Caco-2 (cell line): ENCODE results near the gene BCAS3. TPM values are rescaled to one million over a fixed set of nuclear protein-coding genes. Genes with fewer than 3 reads are reported as not detected.

Experiments
- BruUV-seq: library from RNA; stranded (reverse); fragments of 400-500 nt; replicated peaks from 2 replicates; lab custom pipeline; 2021; lab: Mats Ljungman, UMichigan
- CTCF ChIA-PET: fragments of 300-600 bp; sonication (Branson Sonifier 250); formaldehyde crosslinking; loops from one replicate; lab custom pipeline; 2022; ENCODE audit warnings: antibody characterized with exemption; lab: Charles Lee
- POLR2A ChIA-PET: fragments of 300-600 bp; sonication (Branson Sonifier 250); formaldehyde crosslinking; loops from one replicate; lab custom pipeline; 2022; ENCODE audit warnings: antibody characterized with exemption; lab: Charles Lee
- DNase-seq, 2 experiments: peaks; one replicate each; pipeline versions ENCODE4 v3.0.0 to v3.0.0-alpha.2; 2020 to 2022
- H3K27me3 ChIP-seq: replicated peaks from 2 replicates; pipeline ENCODE4 v1.6.0; 2011; ENCODE audit warnings: low read length; ENCODE audit not compliant: control insufficient read depth, insufficient read depth
- H3K36me3 ChIP-seq: 2 replicates; pipeline ENCODE4 v1.5.1; 2011; ENCODE audit warnings: low read length; ENCODE audit not compliant: control insufficient read depth, insufficient read depth
- H3K4me1 ChIP-seq: fragments of 250-450 bp; sonication (Bioruptor Pico); 2 replicates; pipeline ENCODE4 v1.5.1; 2020; ENCODE audit warnings: mild to moderate bottlenecking
- H3K4me3 ChIP-seq: 2 replicates; pipeline ENCODE4 v1.5.1; 2011; ENCODE audit warnings: low read depth, mild to moderate bottlenecking, control low read depth, low read length
- H3K9me3 ChIP-seq: fragments of 250-450 bp; sonication (Bioruptor Pico); 2 replicates; pipeline ENCODE4 v1.5.1; 2020; ENCODE audit warnings: mild to moderate bottlenecking, moderate library complexity
- H3K27ac Mint-ChIP-seq: one replicate; pipeline ENCODE4 v1.8.0; 2022; ENCODE audit warnings: mixed read lengths; ENCODE audit not compliant: unreplicated experiment
- H3K27me3 Mint-ChIP-seq: one replicate; pipeline ENCODE4 v1.8.0; 2022; ENCODE audit warnings: mixed read lengths; ENCODE audit not compliant: insufficient read depth, unreplicated experiment
- H3K36me3 Mint-ChIP-seq: one replicate; pipeline ENCODE4 v1.8.0; 2022; ENCODE audit warnings: mild to moderate bottlenecking, mixed read lengths; ENCODE audit not compliant: insufficient read depth, unreplicated experiment
- H3K4me1 Mint-ChIP-seq: one replicate; pipeline ENCODE4 v1.8.0; 2022; ENCODE audit warnings: low read depth, mixed read lengths; ENCODE audit not compliant: unreplicated experiment
- H3K4me3 Mint-ChIP-seq: one replicate; pipeline ENCODE4 v1.8.0; 2022; ENCODE audit warnings: mild to moderate bottlenecking, moderate library complexity, mixed read lengths; ENCODE audit not compliant: unreplicated experiment
- H3K9me3 Mint-ChIP-seq: one replicate; pipeline ENCODE4 v1.8.0; 2022; ENCODE audit warnings: mixed read lengths; ENCODE audit not compliant: unreplicated experiment
- intact Hi-C: fragments of 100-400 bp; cut with micrococcal nuclease; formaldehyde crosslinking; loops from one replicate; pipeline ENCODE4 v1.10.0; 2022; ENCODE audit not compliant: unreplicated experiment
- total RNA-seq: library from RNA; stranded (reverse); gene quantifications from 2 replicates; pipeline ENCODE4 v1.2.3, GENCODE V29; 2022
- TF ChIP-seq, protein P1 (sequence below), 2 experiments: fragments of 200-600 bp in 1 of 2; IDR thresholded peaks; 1 replicate in 1 of 2; 2 replicates in 1 of 2; pipeline versions ENCODE4 v1.5.1 to v1.8.0; 2011 to 2022; ENCODE audit warnings: antibody characterized with exemption in 1 of 2, control low read depth in 1 of 2, inconsistent platforms in 1 of 2, low read depth in 1 of 2, low read length in 1 of 2, mild to moderate bottlenecking in 1 of 2, moderate library complexity in 1 of 2; ENCODE audit not compliant: insufficient read depth in 1 of 2, severe bottlenecking in 1 of 2, unreplicated experiment in 1 of 2

The BCAS3 gene
- total RNA-seq, 1 experiment from 2014 or later = 44.1 TPM

DNA sequence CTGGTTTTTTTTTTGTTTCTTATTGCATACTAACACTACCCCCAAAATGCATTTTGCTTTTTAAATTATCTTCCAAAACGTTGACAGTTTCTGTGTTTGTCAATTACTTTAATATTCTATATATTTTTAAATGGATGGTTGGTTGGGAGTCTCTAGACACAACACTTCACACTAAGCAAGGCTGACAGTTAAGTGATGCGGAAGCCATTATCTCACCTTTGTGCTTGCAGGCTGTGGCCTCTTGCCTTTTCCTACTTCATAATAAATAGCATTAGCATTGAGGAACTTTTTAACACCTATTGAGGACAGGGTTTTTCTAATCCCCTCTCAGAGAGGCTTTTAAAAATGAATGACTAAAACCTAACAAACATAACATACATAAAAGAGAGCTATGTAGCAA is 441.2 kb downstream of the BCAS3 start:
- Histone ChIP-seq H3K9me3 (peaks cover 17% of the 10 kb centered on the region), H3K4me1 (no peaks in the 10 kb centered on the region), H3K27me3 (no peaks in the 10 kb centered on the region), H3K36me3 (no peaks in the 10 kb centered on the region), H3K4me3 (no peak overlapping the region)
- TF ChIP-seq, protein P1, sequence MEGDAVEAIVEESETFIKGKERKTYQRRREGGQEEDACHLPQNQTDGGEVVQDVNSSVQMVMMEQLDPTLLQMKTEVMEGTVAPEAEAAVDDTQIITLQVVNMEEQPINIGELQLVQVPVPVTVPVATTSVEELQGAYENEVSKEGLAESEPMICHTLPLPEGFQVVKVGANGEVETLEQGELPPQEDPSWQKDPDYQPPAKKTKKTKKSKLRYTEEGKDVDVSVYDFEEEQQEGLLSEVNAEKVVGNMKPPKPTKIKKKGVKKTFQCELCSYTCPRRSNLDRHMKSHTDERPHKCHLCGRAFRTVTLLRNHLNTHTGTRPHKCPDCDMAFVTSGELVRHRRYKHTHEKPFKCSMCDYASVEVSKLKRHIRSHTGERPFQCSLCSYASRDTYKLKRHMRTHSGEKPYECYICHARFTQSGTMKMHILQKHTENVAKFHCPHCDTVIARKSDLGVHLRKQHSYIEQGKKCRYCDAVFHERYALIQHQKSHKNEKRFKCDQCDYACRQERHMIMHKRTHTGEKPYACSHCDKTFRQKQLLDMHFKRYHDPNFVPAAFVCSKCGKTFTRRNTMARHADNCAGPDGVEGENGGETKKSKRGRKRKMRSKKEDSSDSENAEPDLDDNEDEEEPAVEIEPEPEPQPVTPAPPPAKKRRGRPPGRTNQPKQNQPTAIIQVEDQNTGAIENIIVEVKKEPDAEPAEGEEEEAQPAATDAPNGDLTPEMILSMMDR (IDR thresholded peaks at IDR 0.05; ENCODE audit: insufficient read depth in 1 of 2, low read depth in 1 of 2, low read length in 1 of 2, severe bottlenecking in 1 of 2, unreplicated experiment in 1 of 2) = no peak
- BruUV-seq = no TSS peak
- intact Hi-C loops = no loop called here
- ChIA-PET CTCF (no interaction called here), POLR2A (no interaction called here)
- no peaks in the 10 kb centered on the region for H3K27me3 Mint-ChIP-seq
- no peak for DNase-seq
- peaks cover 20% of the 10 kb centered on the region for H3K9me3 Mint-ChIP-seq
- no peaks in the 10 kb centered on the region for H3K4me1 Mint-ChIP-seq
- no peak overlapping the region for H3K4me3 Mint-ChIP-seq
- H3K27ac Mint-ChIP-seq = no peak overlapping the region
- H3K36me3 Mint-ChIP-seq = no peaks in the 10 kb centered on the region

DNA sequence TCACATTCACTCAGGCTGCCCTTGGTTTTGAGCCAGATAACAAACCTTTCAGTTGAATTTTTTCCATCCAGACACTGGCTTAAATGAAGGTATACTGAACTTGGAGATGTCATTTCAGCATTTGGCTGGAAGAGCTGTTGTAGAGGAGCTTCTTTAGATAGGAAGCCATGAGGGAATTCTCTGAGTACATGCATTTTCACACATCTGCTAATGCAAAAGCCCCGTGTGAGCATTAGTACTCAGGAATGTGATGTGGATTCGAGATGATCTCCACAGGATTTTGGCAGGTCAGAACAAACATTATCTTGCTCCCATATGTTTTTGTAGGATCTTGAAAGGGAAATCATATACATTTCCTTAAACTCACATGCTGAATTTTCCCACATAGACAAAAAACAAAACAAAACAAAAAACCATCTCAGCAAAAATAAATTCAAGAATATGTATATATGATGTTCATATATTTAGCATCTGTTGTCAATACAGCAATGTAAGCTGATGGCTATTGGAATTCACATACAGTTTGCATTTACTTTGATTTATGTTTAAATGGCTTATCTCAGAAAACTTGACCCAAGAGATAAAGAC is 444.8 kb downstream of the BCAS3 start:
- no peaks in the 10 kb centered on the region for H3K4me1 ChIP-seq
- Mint-ChIP-seq H3K4me3 (no peak overlapping the region), H3K36me3 (no peaks in the 10 kb centered on the region), H3K27me3 (no peaks in the 10 kb centered on the region), H3K27ac (no peak overlapping the region), H3K4me1 (no peaks in the 10 kb centered on the region), H3K9me3 (peaks cover 6% of the 10 kb centered on the region)
- ChIA-PET POLR2A (no interaction called here), CTCF (no interaction called here)
- H3K9me3 ChIP-seq = peaks cover 5% of the 10 kb centered on the region
- H3K27me3 ChIP-seq = no peaks in the 10 kb centered on the region
- TF ChIP-seq, protein P1 (IDR thresholded peaks at IDR 0.05; ENCODE audit: insufficient read depth in 1 of 2, low read depth in 1 of 2, low read length in 1 of 2, severe bottlenecking in 1 of 2, unreplicated experiment in 1 of 2) = no peak
- BruUV-seq = no TSS peak
- no peaks in the 10 kb centered on the region for H3K36me3 ChIP-seq
- DNase-seq = no peak
- intact Hi-C loops = no loop called here
- H3K4me3 ChIP-seq = no peak overlapping the region

DNA sequence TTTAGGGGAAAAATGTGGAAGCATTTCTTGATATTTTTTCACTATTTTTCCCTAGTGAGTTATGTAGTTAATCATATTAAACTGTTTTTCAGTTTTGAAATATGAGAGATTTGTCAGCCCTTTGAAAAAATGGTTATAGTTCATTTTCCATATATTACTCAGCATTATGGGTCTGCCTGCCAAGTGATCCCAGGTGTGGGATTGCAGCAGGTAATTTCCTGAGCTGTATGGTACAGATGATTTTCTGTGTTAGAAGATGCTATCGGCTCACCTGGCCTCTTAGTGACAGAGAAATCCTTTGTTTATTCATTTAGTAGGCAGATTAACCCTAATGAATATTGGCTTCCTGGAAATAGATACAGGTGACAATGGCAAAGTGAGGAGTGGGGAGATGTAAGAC is 446.9 kb downstream of the BCAS3 start:
- Mint-ChIP-seq H3K4me3 (no peak overlapping the region), H3K9me3 (no peaks in the 10 kb centered on the region), H3K27me3 (no peaks in the 10 kb centered on the region), H3K4me1 (no peaks in the 10 kb centered on the region), H3K27ac (no peak overlapping the region), H3K36me3 (no peaks in the 10 kb centered on the region)
- POLR2A ChIA-PET = no interaction called here
- Histone ChIP-seq H3K36me3 (no peaks in the 10 kb centered on the region), H3K9me3 (no peaks in the 10 kb centered on the region), H3K4me1 (no peaks in the 10 kb centered on the region), H3K27me3 (no peaks in the 10 kb centered on the region), H3K4me3 (no peak overlapping the region)
- DNase-seq = no peak
- intact Hi-C loops = no loop called here
- CTCF ChIA-PET = no interaction called here
- BruUV-seq = no TSS peak
- TF ChIP-seq, protein P1 (IDR thresholded peaks at IDR 0.05; ENCODE audit: insufficient read depth in 1 of 2, low read depth in 1 of 2, low read length in 1 of 2, severe bottlenecking in 1 of 2, unreplicated experiment in 1 of 2) = no peak
